GM19397 (cell line): ENCODE measurements around the gene SLC9B1.

Experiments
- ATAC-seq: cut with Tn5 transposase; IDR thresholded peaks from one replicate; pipeline ENCODE4 v1.9.1; 2021; ENCODE audit warnings: mild to moderate bottlenecking, moderate library complexity; ENCODE audit not compliant: unreplicated experiment

SLC9B1 gene

DNA sequence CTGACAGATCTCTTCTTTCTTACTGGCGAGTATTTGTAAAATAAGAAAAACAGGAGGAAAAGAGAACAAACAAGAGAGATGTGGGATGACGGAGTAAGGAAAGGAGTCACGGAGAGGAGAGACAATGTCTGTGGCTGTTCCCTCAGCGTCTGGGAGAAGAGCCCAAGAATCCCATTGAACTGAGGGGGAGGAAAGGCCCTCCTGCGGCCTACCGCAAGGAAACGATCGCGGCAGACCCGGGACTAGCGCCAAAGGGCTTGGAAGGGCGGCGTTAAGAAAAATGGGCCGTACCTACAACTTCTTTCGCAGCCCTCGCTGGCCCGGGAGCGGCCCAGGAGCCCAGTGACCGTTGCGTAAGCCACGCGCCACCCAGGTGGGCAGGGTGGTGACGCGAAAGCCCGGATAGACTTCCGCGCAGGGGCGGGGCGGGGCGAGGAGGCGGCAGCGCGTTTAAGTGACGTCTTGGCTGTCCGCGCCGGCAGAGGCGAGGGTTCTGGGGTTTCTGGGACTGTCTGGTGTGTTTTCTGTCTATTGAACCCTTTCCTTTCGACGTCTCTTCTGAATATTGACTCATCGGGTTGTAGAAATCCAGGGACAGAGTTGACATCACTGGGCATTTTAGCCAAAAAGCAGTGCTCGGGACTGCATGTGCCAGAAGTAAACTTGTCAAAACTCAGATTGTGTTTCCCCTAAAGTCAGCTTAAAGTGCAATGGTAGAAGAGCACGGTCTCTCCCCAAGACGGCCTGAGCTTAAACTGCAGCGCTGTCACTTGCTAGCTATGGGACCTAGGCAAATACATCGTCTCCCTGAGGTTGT, at the start of gene SLC9B1:
TSS of gene SLC9B1 (minus strand) at position 398 of the 817 bp plus-strand sequence. CDS start 27,994 bp downstream, outside the sequence.
- ATAC-seq = peak; percentile 99

GRCh38 chr4:103067841-103068547, 48.5 kb upstream of the SLC9B1 start:
- no peak for ATAC-seq

- no peak for ATAC-seq
Observed at GRCh38 chr4:103060453-103061148, 41.1 kb upstream of the SLC9B1 start.

DNA sequence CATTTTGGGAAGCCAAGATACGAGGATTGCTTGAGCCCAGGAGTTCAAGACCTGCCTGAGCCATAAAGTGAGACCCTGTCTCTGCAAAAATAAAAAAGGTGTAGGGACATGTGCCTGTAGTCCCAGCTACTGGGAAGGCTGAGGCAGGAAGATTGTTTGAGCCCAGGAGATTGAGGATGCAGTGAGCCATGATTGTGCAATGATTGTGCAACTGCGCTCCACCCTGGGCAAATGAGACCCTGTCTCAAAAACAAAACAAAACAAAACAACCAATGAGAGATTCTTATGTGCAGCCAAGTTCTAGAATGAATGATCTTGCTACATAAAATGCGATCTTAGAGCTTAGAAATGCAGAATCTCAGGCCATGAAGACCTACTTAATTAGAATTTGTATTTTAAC, 34.5 kb upstream of the SLC9B1 start:
- ATAC-seq = no peak

DNA sequence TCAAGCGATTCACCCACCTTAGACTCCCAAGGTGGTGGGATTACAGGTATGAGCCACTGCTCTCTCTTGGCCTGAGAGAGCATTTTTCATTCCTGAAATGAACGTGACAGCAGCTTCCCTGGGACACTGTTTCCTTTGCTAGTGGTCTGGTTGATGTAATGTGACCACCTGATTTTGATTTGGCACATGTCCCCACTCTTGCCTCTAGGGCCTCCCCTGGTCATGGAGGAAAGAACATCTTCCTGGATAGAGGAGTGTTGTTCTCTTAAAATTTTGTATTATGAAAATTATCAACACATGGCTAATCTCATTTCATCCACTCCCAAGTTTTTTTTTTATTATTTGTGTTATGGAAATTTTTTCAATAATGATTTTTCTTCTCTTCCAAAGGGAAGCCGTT, 33.3 kb upstream of the SLC9B1 start:
- no peak for ATAC-seq

- no peak for ATAC-seq
Observed at GRCh38 chr4:103052145-103052544, 32.6 kb upstream of the SLC9B1 start.

GRCh38 chr4:103050736-103051436, 31.4 kb upstream of the SLC9B1 start:
- ATAC-seq = no peak

DNA sequence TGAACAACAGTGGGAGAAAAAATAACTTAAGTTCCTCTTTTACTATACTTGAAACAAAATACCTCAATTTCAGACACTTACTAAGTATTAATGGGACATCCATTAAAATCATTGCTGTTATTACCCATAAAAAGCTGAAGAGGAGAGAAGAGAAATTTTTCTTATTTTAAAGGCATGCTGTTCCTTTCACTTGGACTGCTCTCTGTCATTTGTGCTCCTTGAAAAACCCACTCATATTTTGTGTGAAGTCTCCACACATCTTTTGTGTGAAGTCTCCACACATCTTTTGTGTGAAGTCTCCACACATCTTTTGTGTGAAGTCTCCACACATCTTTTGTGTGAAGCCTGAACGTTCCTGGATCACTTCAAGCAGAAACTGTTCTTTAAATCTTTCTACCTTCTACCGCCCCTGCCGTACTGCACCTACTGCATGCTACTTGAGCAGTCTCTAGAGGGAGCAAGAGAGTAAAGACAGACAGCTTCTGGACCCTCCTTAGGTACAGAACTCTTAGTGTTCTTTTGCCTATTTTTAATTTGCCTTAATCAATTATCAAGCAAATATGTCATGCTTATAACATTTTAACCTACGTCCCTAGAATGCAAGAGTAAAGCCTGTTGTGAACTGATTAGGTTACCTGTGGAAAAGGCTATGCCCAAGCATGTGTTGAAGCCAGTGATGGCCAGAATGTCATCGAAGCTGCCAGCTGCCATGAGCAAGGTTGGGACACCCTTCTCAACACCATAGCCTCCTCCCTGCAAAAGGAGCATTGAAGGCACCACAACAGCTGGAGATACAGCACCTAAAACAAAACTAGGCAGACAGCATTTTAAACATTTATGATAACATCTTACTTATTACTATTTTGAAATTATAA, 27.1 kb upstream of the SLC9B1 start:
- peak; percentile 80 for ATAC-seq

GRCh38 chr4:103044183-103044582, 24.7 kb upstream of the SLC9B1 start:
- no peak for ATAC-seq

DNA sequence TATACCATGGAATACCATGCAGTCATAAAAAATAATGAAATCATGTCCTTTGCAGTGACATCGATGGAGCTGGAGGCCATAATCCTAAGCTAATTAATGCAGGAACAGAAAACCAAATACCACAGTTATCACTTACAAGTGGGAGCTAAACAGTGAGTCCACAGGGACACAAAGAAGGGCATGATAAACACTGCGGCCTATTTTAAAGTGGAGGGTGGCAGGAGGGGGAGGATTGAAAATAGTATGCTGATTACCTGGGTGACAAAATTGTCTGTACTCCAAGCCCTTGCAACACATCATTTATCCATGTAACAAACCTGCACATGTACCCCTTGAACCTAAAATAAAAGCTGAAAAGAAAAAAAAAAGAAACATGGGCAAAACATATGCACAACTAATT, 16.7 kb upstream of the SLC9B1 start:
- ATAC-seq = no peak

- ATAC-seq = peak; percentile 58
Observed at GRCh38 chr4:103032574-103032973, 13.1 kb upstream of the SLC9B1 start.

DNA sequence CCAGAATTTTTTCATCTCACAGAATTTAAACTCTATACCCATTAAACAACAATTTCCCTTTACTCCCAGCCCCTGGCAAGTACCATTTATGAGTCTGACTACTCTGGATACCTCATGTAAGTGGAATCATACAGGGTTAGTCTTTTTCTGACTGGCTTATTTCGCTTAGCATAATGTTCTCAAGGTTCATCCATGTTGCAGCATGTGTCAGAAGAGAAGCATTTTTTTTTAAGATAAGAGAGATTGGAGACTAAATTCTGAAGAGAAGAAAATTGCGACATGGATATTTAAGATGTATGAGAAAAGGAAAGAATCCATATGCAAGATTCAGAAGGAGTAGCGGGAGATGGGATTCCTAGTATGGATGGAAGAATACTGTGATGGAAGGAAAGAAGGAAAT, 11.3 kb upstream of the SLC9B1 start:
- ATAC-seq = no peak

GRCh38 chr4:103029300-103029699, 9.8 kb upstream of the SLC9B1 start:
- ATAC-seq = no peak

- ATAC-seq = no peak
Observed at GRCh38 chr4:103026868-103027267, 7.4 kb upstream of the SLC9B1 start.

DNA sequence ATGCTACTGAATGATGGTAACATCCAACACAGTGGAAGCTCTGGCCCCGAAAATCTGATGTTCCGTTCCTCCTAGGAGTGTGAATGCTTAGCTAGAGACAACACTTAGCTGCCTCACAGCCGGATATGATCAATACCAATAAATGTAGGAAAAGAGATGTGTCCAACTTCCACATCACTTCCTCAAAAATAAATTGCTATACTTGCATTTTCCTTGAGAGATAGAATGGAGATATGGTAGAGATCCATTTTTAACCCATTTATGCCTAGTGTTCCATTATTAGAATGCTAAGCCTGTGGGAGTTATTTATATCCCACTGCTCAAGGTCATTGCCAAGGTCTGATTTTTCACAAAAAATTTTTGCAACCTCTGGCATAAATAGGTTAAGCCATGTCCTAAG, 5.5 kb upstream of the SLC9B1 start:
- no peak for ATAC-seq

DNA sequence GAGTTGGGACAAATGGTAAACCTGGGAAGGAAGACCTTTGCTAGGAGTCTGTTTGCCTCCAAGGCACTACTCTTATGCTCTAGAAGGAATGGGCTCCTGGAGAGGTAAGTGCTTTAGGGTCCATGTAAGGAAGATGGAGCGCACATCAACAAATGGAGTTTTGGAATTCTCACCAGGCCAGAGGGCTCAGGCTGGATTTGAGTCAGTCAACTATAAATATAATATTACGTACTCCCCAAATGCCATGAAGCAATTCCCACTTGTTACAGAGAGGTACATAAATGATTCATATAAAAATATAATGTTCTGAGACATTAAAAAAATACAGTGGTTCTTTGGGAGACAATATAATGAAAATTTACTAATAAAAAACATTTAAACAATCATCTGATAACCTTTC, 1.6 kb upstream of the SLC9B1 start:
- no peak for ATAC-seq

DNA sequence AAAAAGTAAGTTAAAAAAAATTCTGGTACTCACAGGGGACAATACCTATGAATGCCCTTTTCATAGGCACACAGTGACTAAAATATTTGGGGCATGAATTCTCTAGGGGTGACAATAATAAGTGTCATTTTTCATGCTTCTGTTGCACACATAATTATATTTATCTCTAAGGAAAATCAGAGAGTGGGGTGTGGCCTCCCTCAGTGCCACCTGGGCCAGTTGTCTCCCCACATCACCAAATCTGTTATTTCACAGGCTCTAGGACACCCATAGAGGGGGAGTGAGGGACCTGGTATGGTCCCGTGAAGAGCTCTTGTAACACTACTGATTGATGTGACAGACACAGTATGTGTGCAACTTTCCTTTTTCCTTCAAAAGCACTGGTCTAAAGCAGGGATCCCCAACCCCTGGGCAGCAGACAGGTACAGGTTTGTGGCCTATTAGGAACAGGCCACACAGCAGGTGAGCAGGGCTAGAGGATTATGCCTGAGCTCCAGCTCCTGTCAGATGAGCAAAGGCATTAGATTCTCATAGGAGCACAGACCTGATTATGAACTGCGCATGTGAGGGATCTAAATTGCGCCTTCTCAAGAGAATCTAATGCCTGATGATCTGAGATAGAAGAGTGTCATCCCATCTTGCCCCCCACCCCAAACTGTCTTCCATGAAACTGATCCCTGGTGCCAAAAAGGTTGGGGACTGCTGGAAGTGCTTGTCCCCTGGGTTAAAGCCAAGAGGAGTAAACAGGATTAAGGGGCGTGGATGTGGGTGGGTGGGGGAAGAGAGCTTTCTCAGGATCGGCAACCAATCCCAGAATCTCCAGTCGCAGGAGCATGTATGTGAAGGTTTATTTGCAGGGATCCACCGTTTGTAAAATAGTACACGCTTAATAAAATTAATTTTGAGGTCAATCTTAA, 856 bp downstream of the SLC9B1 start:
- no peak for ATAC-seq

GRCh38 chr4:103012551-103012950, 7.0 kb downstream of the SLC9B1 start:
- no peak for ATAC-seq

- no peak for ATAC-seq
Observed at GRCh38 chr4:103012060-103012459, 7.4 kb downstream of the SLC9B1 start.
